Limb (tissue), 2 donors: ENCODE measurements around the gene F8A2.
A peak's percentile ranks its signal among the peaks of the same experiment; 100 is the strongest.
"Not testable (repeated sequence)": the region's sequence is repeated elsewhere in the genome, so short reads cannot be mapped to it uniquely, and the experiment has no call there.

Experiments
- DNase-seq, 2 donors: peaks; one replicate each; pipeline ENCODE4 v3.0.0-alpha.2; 2016; ENCODE audit errors: extremely low spot score in 2 of 2

F8A2 gene

DNA sequence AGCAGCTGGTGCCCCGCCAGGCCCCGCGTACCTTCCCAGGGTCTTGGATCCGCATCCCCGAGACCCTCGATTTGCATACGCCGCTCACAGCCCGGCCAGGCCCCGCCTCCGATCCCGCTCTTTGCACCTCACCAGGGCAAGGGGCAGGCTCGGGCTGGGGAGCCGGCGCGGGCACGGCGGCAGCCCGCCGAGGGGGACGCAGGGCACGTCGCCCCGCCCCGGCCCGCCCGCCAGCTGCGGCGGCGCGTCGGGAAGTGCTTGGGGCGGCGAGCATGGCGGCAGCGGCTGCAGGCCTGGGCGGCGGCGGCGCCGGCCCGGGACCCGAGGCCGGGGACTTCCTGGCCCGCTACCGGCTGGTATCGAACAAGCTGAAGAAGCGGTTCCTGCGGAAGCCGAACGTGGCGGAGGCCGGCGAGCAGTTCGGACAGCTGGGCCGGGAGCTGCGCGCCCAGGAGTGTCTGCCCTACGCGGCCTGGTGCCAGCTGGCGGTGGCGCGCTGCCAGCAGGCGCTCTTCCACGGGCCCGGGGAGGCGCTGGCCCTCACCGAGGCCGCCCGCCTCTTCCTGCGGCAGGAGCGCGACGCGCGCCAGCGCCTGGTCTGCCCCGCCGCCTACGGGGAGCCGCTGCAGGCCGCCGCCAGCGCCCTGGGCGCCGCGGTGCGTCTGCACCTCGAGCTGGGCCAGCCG is at the start of gene F8A2:
F8A2 (plus strand) TSS at position 253 of the 686 bp plus-strand sequence; CDS start at position 273, 20 bp downstream.
- DNase-seq: not testable (repeated sequence)

DNA sequence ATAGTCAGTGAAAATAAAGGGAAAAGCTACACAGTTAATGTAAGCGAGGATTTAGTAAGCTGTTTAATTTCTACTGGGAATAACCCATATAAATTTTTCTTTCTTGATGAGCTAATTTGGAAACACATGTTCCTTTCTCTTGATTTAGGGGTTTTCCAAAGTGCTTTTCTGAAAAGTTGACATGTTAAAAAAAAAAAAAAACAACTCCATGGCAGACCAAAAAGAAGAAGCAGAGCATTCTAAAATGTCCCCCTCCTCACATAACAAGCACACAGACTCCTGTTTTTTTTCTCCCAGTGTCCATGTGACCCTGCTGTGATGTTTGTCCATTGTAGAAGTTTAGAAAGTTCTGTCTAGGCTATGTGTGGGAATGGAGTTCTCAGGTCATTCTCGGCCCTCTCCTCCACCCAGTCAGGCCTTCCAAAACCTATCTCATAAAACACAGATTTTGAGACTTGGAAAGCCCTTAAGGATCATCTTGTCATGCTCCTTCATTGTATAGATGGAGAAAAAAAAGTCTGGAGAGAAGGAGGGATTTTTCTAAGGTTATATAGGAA is 48.3 kb upstream of the F8A2 start:
- DNase-seq: no peak

DNA sequence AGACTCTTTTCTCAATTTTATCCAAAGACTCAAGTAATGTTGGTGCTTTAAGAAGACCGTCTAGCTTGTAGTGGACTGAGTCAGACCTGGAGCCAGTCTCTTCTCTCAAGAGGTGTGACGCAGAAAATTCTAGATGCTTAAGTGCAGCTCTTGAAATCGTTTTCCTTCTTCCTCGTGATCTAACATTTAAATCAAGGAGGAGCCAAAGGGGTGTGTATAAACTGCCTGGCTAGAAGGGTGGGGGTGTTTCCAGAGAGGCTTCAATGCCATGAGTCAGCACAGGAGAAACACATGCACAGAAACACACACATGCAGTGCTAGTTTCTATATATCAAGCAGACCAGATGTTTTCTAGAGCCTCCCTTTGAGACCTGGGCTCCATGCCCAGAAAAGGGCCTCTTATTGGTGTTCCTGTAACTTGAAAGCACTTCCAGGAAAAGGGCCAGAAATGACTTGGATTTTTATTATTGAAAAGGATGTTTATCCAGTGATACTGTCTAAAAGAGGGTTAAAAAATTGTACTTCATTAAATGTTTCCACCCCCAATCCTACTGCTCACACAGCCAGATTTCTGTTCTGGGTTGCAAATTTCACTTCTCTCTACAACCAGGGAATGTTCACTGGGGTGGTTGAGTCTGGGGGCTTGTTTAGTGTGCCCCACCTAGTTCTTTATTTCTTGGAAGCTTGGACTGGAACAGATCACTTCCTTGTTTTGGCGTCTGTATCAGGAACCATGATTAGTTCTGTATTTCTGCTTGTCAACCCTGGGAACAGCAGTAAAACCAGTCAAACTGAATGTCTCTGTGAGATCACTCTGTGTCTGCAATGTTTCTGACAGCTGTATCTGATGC is 47.2 kb upstream of the F8A2 start, which contains the start of gene CLIC2:
CLIC2 (minus strand) TSS at position 129 of the 851 bp plus-strand sequence. CDS start 187 bp downstream, outside the sequence.
- peak; percentile 24 to 39 for DNase-seq

DNA sequence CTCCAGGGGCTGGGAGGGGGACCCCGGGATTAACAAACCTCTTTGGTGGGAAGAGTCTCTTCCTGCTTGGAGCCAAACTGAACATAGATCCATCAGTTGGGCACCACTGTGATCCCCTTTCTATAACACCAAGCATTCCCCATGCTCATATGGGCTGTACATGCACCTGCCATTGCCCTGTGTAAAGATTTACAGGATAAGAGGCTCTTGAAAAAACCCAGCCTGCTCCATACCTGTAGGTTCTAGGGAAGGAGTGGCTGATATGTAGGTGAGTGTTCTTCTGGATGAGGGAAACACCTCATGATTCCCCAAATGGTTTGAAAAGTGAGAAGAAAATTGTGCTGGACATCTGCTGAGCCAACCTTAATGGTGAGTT is 46.6 kb upstream of the F8A2 start:
- DNase-seq: not testable (repeated sequence)

DNA sequence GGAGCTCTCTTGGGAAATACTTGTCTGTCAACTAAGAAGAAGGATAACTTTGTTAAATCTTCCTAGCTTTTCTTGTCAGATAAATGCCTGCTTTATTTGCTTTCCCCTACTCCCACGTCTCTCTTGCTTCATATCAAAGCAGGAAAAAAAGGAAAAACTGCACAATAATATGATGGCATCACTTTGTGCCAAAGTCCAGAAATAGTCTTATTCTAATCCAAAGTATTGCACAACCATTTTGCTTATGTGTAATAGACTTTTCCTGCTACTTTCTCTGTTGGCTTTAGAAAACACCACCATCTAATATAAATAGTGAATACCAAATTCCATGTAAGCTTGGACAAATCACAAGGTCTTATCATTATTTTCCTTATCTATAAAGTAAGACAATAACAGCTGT is 36.2 kb upstream of the F8A2 start:
- DNase-seq: not testable (repeated sequence)

DNA sequence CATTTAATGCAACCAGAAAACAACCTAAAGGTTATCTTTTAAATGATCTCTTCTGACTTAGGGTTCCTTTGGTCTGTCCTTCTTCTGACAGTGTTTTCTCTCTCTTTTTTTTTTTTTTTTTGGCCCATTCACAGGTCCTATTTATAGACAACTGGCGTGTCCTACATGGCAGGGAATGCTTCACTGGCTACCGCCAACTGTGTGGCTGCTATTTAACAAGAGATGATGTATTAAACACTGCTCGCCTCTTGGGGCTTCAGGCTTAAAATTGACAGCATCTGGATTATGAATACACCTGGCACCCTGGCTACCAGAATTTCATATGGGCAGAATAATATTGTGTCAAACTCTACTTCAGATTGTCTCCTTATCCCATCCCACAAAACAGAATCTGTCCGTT is 32.4 kb upstream of the F8A2 start:
- DNase-seq: not testable (repeated sequence)

DNA sequence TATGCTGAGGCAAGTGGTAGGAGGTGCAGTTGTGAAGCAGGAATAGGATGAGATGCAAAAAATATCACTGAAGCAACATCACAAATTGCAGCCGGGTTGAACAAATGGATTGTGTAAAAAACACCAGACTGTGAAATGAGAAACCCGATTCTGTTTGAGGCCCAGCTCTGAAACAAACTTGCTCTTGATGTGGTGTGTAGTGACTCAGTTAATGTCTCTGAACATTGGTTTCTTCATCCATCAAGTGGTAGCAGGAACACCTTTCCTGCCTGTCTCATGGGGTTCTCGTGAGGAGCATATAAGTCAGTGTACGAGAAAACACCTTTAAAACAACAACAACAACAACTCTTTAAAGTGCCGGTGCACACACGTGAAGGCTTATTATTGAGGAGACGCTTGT is 18.2 kb upstream of the F8A2 start:
- not testable (repeated sequence) for DNase-seq

DNA sequence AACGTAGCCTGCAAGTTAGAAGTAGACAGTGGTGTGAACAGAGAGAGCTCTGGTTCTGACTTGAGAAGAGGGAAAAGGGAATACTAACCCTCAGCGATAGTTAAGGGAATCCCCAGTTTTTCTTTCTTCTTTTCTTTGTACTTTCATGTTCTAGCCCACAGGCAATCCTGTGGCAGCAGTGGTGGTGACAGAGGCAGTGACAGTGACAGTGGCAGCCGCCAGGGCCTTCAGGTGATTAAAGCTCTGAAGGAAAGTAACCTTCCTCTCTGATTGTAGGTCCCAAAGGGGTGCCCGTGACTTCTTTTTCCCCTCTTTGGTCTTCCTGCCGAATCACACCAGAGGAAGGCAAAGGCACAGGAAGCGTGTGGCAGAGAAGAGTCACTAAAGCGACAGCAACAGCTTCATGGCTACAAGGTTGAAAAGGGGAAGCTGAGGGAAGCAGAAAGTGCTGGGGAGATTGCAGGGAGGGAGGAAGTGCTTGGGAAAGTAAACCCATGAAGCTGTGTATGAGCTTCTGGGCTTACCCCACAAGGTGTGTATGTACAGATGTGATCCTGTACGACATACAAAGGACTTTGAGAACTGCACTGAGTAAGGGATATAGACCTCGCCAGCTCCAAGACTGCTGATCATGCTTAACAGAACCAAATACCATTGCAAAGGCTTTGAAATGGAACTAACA is 8.0 kb upstream of the F8A2 start:
- DNase-seq: not testable (repeated sequence)

DNA sequence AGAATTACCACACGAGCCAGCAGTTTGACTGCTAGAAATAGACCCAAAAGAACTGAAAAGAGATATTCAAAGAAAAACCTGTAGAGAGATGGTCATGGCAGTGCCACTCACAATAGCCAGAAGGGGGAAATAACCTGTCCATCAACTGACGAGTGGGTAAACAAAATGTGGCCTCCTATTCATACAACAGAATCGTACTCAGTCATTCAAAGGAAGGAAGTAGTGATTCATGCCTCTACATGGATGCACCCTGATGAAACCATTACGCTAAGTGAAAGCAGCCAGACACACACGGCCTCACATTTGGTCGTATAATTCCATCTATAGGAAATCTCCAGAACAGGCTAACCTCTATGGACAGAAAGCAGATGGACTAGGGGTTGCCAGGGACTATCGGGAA is 2.1 kb upstream of the F8A2 start:
- not testable (repeated sequence) for DNase-seq

DNA sequence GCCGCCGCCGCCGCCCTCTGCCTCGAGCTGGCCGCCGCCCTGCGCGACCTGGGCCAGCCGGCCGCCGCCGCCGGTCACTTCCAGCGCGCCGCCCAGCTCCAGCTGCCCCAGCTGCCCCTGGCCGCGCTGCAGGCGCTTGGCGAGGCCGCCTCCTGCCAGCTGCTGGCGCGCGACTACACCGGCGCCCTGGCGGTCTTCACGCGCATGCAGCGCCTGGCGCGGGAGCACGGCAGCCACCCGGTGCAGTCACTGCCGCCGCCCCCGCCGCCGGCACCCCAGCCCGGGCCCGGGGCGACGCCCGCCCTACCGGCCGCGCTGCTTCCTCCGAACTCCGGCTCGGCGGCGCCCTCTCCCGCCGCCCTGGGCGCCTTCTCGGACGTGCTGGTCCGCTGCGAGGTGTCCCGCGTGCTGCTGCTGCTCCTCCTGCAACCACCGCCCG is 653 bp downstream of the F8A2 start:
- DNase-seq: not testable (repeated sequence)

DNA sequence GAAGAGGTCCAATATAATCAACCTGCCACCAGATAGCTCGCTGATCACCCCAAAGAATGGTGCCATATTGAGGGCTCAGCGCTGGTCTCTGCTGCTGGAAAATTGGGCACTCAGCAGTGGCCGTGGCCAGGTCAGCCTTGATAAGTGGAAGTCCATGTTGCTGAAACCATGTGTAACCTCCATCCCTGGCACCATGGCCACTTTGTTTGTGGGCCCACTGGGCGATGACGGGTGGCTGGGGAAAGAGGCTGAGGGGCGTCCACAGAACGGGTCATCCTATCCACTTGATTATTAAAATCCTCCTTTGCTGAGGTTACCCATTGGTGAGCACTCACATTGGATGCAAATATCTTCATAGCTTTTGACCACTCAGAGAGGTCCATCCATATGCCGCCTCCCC is 7.7 kb downstream of the F8A2 start:
- no peak for DNase-seq

DNA sequence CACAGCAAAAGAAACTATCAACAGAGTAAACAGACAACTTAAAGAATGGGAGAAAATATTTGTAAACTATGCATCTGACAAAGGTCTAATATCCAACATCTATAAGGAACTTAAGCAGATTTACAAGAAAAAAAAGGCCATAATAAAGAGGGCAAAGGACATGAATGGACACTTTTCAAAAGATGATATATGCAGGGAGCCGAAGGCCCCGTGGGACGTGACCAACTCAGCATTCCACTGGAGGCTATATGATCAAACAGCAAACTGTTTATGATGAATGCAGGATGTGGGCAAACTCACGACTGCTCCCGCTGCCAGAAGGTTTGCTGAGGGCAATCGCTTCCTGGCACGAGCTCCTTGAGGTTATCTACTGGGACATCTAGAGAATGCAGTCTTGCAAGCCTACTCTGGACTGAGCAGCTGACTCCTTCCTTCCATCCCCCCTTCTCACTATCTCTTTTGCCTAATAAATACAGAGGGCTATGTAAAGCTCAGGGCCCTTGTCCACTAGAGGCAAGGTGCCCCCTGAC is 12.9 kb downstream of the F8A2 start:
- DNase-seq: not testable (repeated sequence)

DNA sequence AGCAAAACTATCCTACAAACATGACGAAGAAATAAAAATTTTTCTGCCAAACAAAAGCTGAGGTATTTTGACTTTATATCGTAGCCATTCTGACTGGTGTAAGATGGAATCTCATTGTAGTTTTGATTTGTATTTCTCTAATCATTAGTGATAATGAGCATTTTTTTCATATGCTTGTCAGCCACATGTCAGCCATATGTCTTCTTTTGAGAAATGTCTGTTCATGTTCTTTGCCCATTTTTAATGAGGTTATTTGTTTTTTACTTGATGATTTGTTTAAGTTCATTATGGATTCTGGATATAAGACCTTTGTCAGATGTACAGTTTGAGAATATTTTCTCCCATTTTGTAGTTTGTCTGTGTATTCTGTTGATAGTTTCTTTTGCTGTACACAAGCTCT is 24.5 kb downstream of the F8A2 start:
- DNase-seq: no peak

DNA sequence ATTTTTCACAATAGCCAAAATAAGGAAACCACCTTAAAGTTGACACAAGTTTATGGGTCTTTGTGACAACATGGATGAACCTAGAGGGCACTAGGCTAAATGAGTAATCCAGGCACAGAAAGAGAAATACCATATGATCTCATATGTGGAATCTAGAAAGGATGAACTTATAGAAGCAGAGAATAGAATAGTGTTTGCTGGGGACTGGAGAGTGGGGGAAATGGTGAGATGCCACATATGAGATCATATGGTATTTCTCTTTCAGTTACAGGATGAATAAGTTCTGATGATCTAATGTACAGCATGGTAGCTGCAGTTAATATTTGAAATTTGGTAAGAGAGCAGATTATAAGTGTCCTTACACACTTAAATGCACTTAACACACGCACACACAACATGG is 35.9 kb downstream of the F8A2 start:
- no peak for DNase-seq
